Caco-2 (cell line): Measurements from ENCODE around the gene CRABP2. TPM values are rescaled to one million over a fixed set of nuclear protein-coding genes. Genes with fewer than 3 reads are reported as not detected.

Experiments used
- BruUV-seq: library from RNA; stranded (reverse); fragments of 400-500 nt; replicated peaks from 2 replicates; lab custom pipeline; 2021; lab: Mats Ljungman, UMichigan
- CTCF ChIA-PET: fragments of 300-600 bp; sonication (Branson Sonifier 250); formaldehyde crosslinking; loops from one replicate; lab custom pipeline; 2022; ENCODE audit warnings: antibody characterized with exemption; lab: Charles Lee
- POLR2A ChIA-PET: fragments of 300-600 bp; sonication (Branson Sonifier 250); formaldehyde crosslinking; loops from one replicate; lab custom pipeline; 2022; ENCODE audit warnings: antibody characterized with exemption; lab: Charles Lee
- DNase-seq, 2 experiments: peaks; one replicate each; pipeline versions ENCODE4 v3.0.0 to v3.0.0-alpha.2; 2020 to 2022
- H3K27me3 ChIP-seq: replicated peaks from 2 replicates; pipeline ENCODE4 v1.6.0; 2011; ENCODE audit warnings: low read length; ENCODE audit not compliant: control insufficient read depth, insufficient read depth
- H3K36me3 ChIP-seq: 2 replicates; pipeline ENCODE4 v1.5.1; 2011; ENCODE audit warnings: low read length; ENCODE audit not compliant: control insufficient read depth, insufficient read depth
- H3K4me1 ChIP-seq: fragments of 250-450 bp; sonication (Bioruptor Pico); 2 replicates; pipeline ENCODE4 v1.5.1; 2020; ENCODE audit warnings: mild to moderate bottlenecking
- H3K4me3 ChIP-seq: 2 replicates; pipeline ENCODE4 v1.5.1; 2011; ENCODE audit warnings: low read depth, mild to moderate bottlenecking, control low read depth, low read length
- H3K9me3 ChIP-seq: fragments of 250-450 bp; sonication (Bioruptor Pico); 2 replicates; pipeline ENCODE4 v1.5.1; 2020; ENCODE audit warnings: mild to moderate bottlenecking, moderate library complexity
- H3K27ac Mint-ChIP-seq: one replicate; pipeline ENCODE4 v1.8.0; 2022; ENCODE audit warnings: mixed read lengths; ENCODE audit not compliant: unreplicated experiment
- H3K27me3 Mint-ChIP-seq: one replicate; pipeline ENCODE4 v1.8.0; 2022; ENCODE audit warnings: mixed read lengths; ENCODE audit not compliant: insufficient read depth, unreplicated experiment
- H3K36me3 Mint-ChIP-seq: one replicate; pipeline ENCODE4 v1.8.0; 2022; ENCODE audit warnings: mild to moderate bottlenecking, mixed read lengths; ENCODE audit not compliant: insufficient read depth, unreplicated experiment
- H3K4me1 Mint-ChIP-seq: one replicate; pipeline ENCODE4 v1.8.0; 2022; ENCODE audit warnings: low read depth, mixed read lengths; ENCODE audit not compliant: unreplicated experiment
- H3K4me3 Mint-ChIP-seq: one replicate; pipeline ENCODE4 v1.8.0; 2022; ENCODE audit warnings: mild to moderate bottlenecking, moderate library complexity, mixed read lengths; ENCODE audit not compliant: unreplicated experiment
- H3K9me3 Mint-ChIP-seq: one replicate; pipeline ENCODE4 v1.8.0; 2022; ENCODE audit warnings: mixed read lengths; ENCODE audit not compliant: unreplicated experiment
- intact Hi-C: fragments of 100-400 bp; cut with micrococcal nuclease; formaldehyde crosslinking; loops from one replicate; pipeline ENCODE4 v1.10.0; 2022; ENCODE audit not compliant: unreplicated experiment
- total RNA-seq: library from RNA; stranded (reverse); gene quantifications from 2 replicates; pipeline ENCODE4 v1.2.3, GENCODE V29; 2022
- TF ChIP-seq, protein P1 (sequence below), 2 experiments: fragments of 200-600 bp in 1 of 2; IDR thresholded peaks; 1 replicate in 1 of 2; 2 replicates in 1 of 2; pipeline versions ENCODE4 v1.5.1 to v1.8.0; 2011 to 2022; ENCODE audit warnings: antibody characterized with exemption in 1 of 2, control low read depth in 1 of 2, inconsistent platforms in 1 of 2, low read depth in 1 of 2, low read length in 1 of 2, mild to moderate bottlenecking in 1 of 2, moderate library complexity in 1 of 2; ENCODE audit not compliant: insufficient read depth in 1 of 2, severe bottlenecking in 1 of 2, unreplicated experiment in 1 of 2

Gene CRABP2
- total RNA-seq, 1 experiment from 2014 or later: 27.1 TPM

DNA sequence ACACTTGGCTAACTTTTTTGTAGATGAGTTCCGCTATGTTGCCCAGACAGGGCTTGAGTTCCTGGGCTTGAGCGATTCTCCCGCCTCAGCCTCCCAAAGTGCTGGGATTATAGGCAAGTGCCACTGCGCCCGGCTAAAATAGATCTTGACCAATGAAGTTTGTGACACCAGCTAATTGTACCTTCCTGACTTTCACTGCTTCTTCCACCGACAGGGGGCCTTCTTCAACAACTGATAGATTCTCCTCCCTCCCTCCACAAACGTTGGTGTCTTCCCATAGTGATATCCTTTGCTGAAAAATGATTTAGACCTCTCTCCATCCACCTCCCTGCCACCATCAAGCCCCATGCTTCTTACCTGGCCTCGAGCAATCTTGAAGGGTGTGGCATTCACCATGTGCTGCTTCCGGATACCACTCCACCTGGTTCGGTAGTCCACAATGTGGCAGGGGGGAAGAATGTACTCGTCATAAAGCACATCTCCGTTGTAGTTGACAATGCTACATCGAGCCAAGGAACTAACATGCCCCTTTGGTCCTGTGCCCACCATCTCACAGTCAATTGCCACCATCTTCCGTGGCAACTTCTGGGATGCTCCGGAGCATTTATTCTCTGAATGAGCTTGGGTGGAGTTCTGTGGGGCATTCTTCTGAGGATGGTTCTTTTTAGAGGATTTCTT is 21.3 kb upstream of the CRABP2 start:
- peaks cover 6% of the 10 kb centered on the region for H3K4me1 Mint-ChIP-seq
- CTCF ChIA-PET: interaction anchor here (0.6 to 4.8 kb wide), 27 partner anchors 11 to 201 kb away, joined by 3 to 262 read pairs (median 7); partner anchors contain the start of genes CRABP2, HDGF, INSRR and MRPL24
- H3K27me3 ChIP-seq: no peaks in the 10 kb centered on the region
- TF ChIP-seq, protein P1, sequence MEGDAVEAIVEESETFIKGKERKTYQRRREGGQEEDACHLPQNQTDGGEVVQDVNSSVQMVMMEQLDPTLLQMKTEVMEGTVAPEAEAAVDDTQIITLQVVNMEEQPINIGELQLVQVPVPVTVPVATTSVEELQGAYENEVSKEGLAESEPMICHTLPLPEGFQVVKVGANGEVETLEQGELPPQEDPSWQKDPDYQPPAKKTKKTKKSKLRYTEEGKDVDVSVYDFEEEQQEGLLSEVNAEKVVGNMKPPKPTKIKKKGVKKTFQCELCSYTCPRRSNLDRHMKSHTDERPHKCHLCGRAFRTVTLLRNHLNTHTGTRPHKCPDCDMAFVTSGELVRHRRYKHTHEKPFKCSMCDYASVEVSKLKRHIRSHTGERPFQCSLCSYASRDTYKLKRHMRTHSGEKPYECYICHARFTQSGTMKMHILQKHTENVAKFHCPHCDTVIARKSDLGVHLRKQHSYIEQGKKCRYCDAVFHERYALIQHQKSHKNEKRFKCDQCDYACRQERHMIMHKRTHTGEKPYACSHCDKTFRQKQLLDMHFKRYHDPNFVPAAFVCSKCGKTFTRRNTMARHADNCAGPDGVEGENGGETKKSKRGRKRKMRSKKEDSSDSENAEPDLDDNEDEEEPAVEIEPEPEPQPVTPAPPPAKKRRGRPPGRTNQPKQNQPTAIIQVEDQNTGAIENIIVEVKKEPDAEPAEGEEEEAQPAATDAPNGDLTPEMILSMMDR (IDR thresholded peaks at IDR 0.05; ENCODE audit: insufficient read depth in 1 of 2, low read depth in 1 of 2, low read length in 1 of 2, severe bottlenecking in 1 of 2, unreplicated experiment in 1 of 2): peak; percentile 60 to 69
- H3K27ac Mint-ChIP-seq: no peak overlapping the region
- H3K4me3 ChIP-seq: peak overlapping the region; percentile 10; the same call in 1 of the 2 replicates
- H3K4me1 ChIP-seq: peaks cover 13% of the 10 kb centered on the region; the same call in 1 of the 2 replicates
- peaks cover 18% of the 10 kb centered on the region for H3K36me3 Mint-ChIP-seq
- H3K27me3 Mint-ChIP-seq: no peaks in the 10 kb centered on the region
- H3K9me3 ChIP-seq: no peaks in the 10 kb centered on the region
- peaks cover 4% of the 10 kb centered on the region for H3K36me3 ChIP-seq
- H3K4me3 Mint-ChIP-seq: no peak overlapping the region
- DNase-seq: peak; percentile 66 to 73
- intact Hi-C loops: loop anchor here (1.0 kb wide), 2 partner anchors 71 to 164 kb away; no protein-coding TSS in a partner anchor
- POLR2A ChIA-PET: interaction anchor here (0.6 to 4.8 kb wide), 4 partner anchors 15 to 49 kb away, joined by 3 to 108 read pairs (median 40); partner anchors contain the start of genes HDGF, MRPL24, NES and PRCC
- no peaks in the 10 kb centered on the region for H3K9me3 Mint-ChIP-seq
- no TSS peak for BruUV-seq

DNA sequence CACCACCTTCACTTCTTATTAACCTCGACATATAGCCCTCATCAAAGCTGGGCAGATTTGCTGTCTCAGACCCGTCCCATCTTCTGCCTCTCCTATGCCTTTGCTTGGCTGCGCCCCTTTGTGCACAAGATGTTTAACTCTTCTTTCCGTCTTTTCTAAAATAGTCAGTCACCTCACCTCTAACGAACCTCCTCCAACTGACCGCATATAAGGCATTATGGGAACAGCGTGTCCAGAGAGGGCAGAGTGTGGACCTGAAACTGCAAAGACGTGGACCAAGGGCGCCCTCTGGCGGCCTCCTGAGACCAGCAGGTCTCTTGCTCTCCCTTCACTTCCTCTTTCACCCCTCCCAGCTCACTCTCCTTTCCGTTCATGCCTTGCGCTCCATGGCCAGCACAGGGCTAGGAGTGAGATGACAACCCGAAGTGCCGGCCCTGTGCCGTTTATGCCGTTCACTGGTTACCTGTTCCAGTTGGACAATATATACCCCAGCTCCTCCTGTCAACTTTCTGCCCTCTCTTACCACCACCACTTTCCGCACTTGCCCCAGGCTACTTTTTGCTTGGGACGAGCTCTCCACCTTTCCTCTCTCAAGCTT is 20.4 kb upstream of the CRABP2 start:
- H3K27ac Mint-ChIP-seq: no peak overlapping the region
- POLR2A ChIA-PET: interaction anchor here (0.5 to 4.8 kb wide), 7 partner anchors 15 to 162 kb away, joined by 3 to 108 read pairs (median 3); partner anchors contain the start of genes HAPLN2, HDGF, MRPL24 and NES
- H3K4me3 ChIP-seq: 0 out of 2 replicates have a peak overlapping the region, but pooled peaks have one; percentile 8
- H3K27me3 ChIP-seq: no peaks in the 10 kb centered on the region
- TF ChIP-seq, protein P1 (IDR thresholded peaks at IDR 0.05; ENCODE audit: insufficient read depth in 1 of 2, low read depth in 1 of 2, low read length in 1 of 2, severe bottlenecking in 1 of 2, unreplicated experiment in 1 of 2): peak; percentile 92 to 94
- peaks cover 4% of the 10 kb centered on the region for H3K36me3 ChIP-seq
- BruUV-seq: no TSS peak
- intact Hi-C loops: loop anchor here (1.0 kb wide), 4 partner anchors 19 to 165 kb away; no protein-coding TSS in a partner anchor
- CTCF ChIA-PET: interaction anchor here (0.6 to 4.8 kb wide), 31 partner anchors 10 to 202 kb away, joined by 3 to 262 read pairs (median 6); partner anchors contain the start of genes CRABP2, HDGF, INSRR and MRPL24
- no peaks in the 10 kb centered on the region for H3K9me3 ChIP-seq
- peaks cover 13% of the 10 kb centered on the region; the same call in 1 of the 2 replicates for H3K4me1 ChIP-seq
- peaks cover 6% of the 10 kb centered on the region for H3K4me1 Mint-ChIP-seq
- H3K27me3 Mint-ChIP-seq: no peaks in the 10 kb centered on the region
- no peak overlapping the region for H3K4me3 Mint-ChIP-seq
- peak; percentile 87 to 90 for DNase-seq
- H3K36me3 Mint-ChIP-seq: peaks cover 26% of the 10 kb centered on the region
- H3K9me3 Mint-ChIP-seq: no peaks in the 10 kb centered on the region

DNA sequence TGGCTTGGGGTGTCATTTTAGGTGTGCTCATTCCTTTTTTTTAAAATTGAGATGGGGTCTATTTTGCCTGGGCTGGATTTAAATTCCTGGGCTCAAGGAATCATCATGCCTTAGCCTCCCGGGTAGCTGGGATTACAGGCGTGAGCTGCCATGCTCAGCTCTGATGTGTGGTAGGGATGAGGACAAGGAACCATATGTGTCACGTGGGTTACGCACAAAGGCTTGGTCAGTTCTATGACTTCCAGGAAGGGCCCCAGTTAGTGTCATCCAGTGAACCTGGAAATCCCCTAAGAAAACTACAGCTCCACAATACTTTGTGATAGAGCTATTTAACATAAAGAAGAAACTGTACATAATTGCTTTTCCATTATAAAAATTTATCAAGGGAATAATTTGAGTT is 16.2 kb upstream of the CRABP2 start:
- CTCF ChIA-PET: interaction anchor here (1.0 to 2.1 kb wide), 2 partner anchors 15 to 32 kb away, joined by 7 to 14 read pairs; no protein-coding TSS in a partner anchor
- Mint-ChIP-seq H3K4me1 (no peaks in the 10 kb centered on the region), H3K36me3 (peaks cover 22% of the 10 kb centered on the region), H3K9me3 (no peaks in the 10 kb centered on the region), H3K4me3 (no peak overlapping the region), H3K27me3 (no peaks in the 10 kb centered on the region), H3K27ac (no peak overlapping the region)
- Histone ChIP-seq H3K36me3 (peaks cover 4% of the 10 kb centered on the region), H3K27me3 (no peaks in the 10 kb centered on the region), H3K9me3 (no peaks in the 10 kb centered on the region), H3K4me1 (peaks cover 5% of the 10 kb centered on the region; the same call in 1 of the 2 replicates), H3K4me3 (no peak overlapping the region)
- POLR2A ChIA-PET: no interaction called here
- TF ChIP-seq, protein P1 (IDR thresholded peaks at IDR 0.05; ENCODE audit: insufficient read depth in 1 of 2, low read depth in 1 of 2, low read length in 1 of 2, severe bottlenecking in 1 of 2, unreplicated experiment in 1 of 2): no peak
- BruUV-seq: no TSS peak
- intact Hi-C loops: no loop called here
- DNase-seq: no peak
